Natural killer cell (primary cell): Measurements from ENCODE around the gene PIK3R1. TPM values are rescaled to one million over a fixed set of nuclear protein-coding genes. Genes with fewer than 3 reads are reported as not detected.

ENCODE experiments used
- ATAC-seq, 3 donors: fragments of 150-1000 bp in 2 of 3; fragments of 200-7000 bp in 1 of 3; cut with Tn5 transposase; 1 replicate in 1 of 3; 2 replicates in 2 of 3; pipeline ENCODE4 v1.10.0; 2021; ENCODE audit warnings: mild to moderate bottlenecking in 2 of 3, moderate library complexity in 2 of 3
- DNase-seq, 2 donors: peaks; one replicate each; pipeline versions ENCODE4 v3.0.0 to v3.0.0-alpha.2; 2013 to 2021; ENCODE audit warnings: mixed read lengths in 1 of 2
- H3K27ac ChIP-seq: one replicate; pipeline ENCODE4 v1.5.1; 2013; ENCODE audit warnings: mild to moderate bottlenecking, low read length
- H3K27me3 ChIP-seq: one replicate; pipeline ENCODE4 v1.6.1; 2013; ENCODE audit warnings: low read length; ENCODE audit not compliant: control insufficient read depth, insufficient read depth
- H3K36me3 ChIP-seq: one replicate; pipeline ENCODE4 v1.6.1; 2013; ENCODE audit warnings: low read length; ENCODE audit not compliant: control insufficient read depth, insufficient read depth
- H3K4me1 ChIP-seq: one replicate; pipeline ENCODE4 v1.6.1; 2013; ENCODE audit warnings: low read length; ENCODE audit not compliant: control insufficient read depth, insufficient read depth
- H3K4me3 ChIP-seq: one replicate; pipeline ENCODE4 v1.5.1; 2013; ENCODE audit warnings: low read length
- H3K9me3 ChIP-seq: one replicate; pipeline ENCODE4 v1.6.1; 2013; ENCODE audit warnings: low read length; ENCODE audit not compliant: control insufficient read depth, insufficient read depth
- H3K27ac Mint-ChIP-seq, 2 donors: one replicate each; pipeline ENCODE4 v1.8.0; 2022; ENCODE audit warnings: mild to moderate bottlenecking in 2 of 2, mixed read lengths in 2 of 2, moderate library complexity in 1 of 2
- H3K27me3 Mint-ChIP-seq, 2 donors: one replicate each; pipeline ENCODE4 v1.8.0; 2022; ENCODE audit warnings: low read depth in 2 of 2, mixed read lengths in 2 of 2
- H3K36me3 Mint-ChIP-seq: one replicate; pipeline ENCODE4 v1.8.0; 2022; ENCODE audit warnings: mixed read lengths
- H3K4me1 Mint-ChIP-seq, 2 donors: one replicate each; pipeline ENCODE4 v1.8.0; 2022; ENCODE audit warnings: mixed read lengths in 2 of 2
- H3K4me3 Mint-ChIP-seq: one replicate; pipeline ENCODE4 v1.8.0; 2022; ENCODE audit warnings: mild to moderate bottlenecking, moderate library complexity, mixed read lengths
- H3K9me3 Mint-ChIP-seq, 2 donors: one replicate each; pipeline ENCODE4 v1.8.0; 2022; ENCODE audit warnings: mixed read lengths in 2 of 2
- CTCF ChIP-seq: fragments of 200-600 bp; IDR thresholded peaks from one replicate; pipeline ENCODE4 v1.8.0; 2022; ENCODE audit warnings: antibody characterized with exemption
- WGBS: methylation state at CpG from one replicate; pipeline ENCODE4 v1.1.7; 2013; ENCODE audit warnings: missing lambda C conversion rate; ENCODE audit not compliant: insufficient coverage; 5-methylcytosine and 5-hydroxymethylcytosine counted together
- intact Hi-C: fragments of 100-400 bp; cut with micrococcal nuclease; formaldehyde crosslinking; loops from one replicate; pipeline ENCODE4 v1.14.2; 2022
- total RNA-seq, 4 donors: library from RNA; stranded (reverse); fragments of 120-200 nt in 1 of 4; gene quantifications; one replicate each; pipeline versions ENCODE4 v1.2.3 to v1.2.4, GENCODE V29; 2013 to 2022

The PIK3R1 gene
- total RNA-seq, 3 donors from 2014 or later (not counting 1 experiment from before 2014, with no cell fraction given), result 307 to 365 (median 313) TPM

GRCh38 chr5:68342693-68343092 is 127.1 kb downstream of the PIK3R1 start:
- peaks cover 28 to 33% of the 10 kb centered on the region in 2 donors for H3K4me1 Mint-ChIP-seq
- no peak for DNase-seq
- no peak overlapping the region for H3K4me3 ChIP-seq
- no peak for ATAC-seq
- H3K4me3 Mint-ChIP-seq, result no peak overlapping the region
- no peaks in the 10 kb centered on the region for H3K36me3 ChIP-seq
- H3K27ac ChIP-seq, result no peak overlapping the region
- TF ChIP-seq CTCF, result no peak
- H3K36me3 Mint-ChIP-seq, result no peaks in the 10 kb centered on the region
- H3K27me3 ChIP-seq, result no peaks in the 10 kb centered on the region
- peaks cover 0 to 2% of the 10 kb centered on the region in 2 donors for H3K9me3 Mint-ChIP-seq
- no peaks in the 10 kb centered on the region for H3K9me3 ChIP-seq
- no peaks in the 10 kb centered on the region for H3K27me3 Mint-ChIP-seq
- H3K4me1 ChIP-seq, result peaks cover 24% of the 10 kb centered on the region
- WGBS, result no CpG with 5 or more reads among the region's 1 CpG
- no peak overlapping the region for H3K27ac Mint-ChIP-seq
- intact Hi-C loops, result loop anchor here (10.0 kb wide), 1 partner anchor 58 kb away; no protein-coding TSS in a partner anchor

- ATAC-seq (peak in 2 of 3 donors; percentile 24 to 28), DNase-seq (peak in 1 of 2 donors; percentile 14)
- peaks cover 31 to 36% of the 10 kb centered on the region in 2 donors for H3K4me1 Mint-ChIP-seq
- H3K4me1 ChIP-seq, result peaks cover 24% of the 10 kb centered on the region
- peak overlapping the region in 1 of 2 donors; percentile 79 for H3K27ac Mint-ChIP-seq
- H3K36me3 ChIP-seq, result no peaks in the 10 kb centered on the region
- no peak for TF ChIP-seq CTCF
- H3K27ac ChIP-seq, result no peak overlapping the region
- no peak overlapping the region for H3K4me3 ChIP-seq
- intact Hi-C loops, result loop anchor here (10.0 kb wide), 1 partner anchor 59 kb away; no protein-coding TSS in a partner anchor
- no peaks in the 10 kb centered on the region for H3K36me3 Mint-ChIP-seq
- no peak overlapping the region for H3K4me3 Mint-ChIP-seq
- H3K27me3 ChIP-seq, result no peaks in the 10 kb centered on the region
- peaks cover 0 to 2% of the 10 kb centered on the region in 2 donors for H3K9me3 Mint-ChIP-seq
- WGBS, result 73% methylated on average over 5 of the region's 5 CpGs
- no peaks in the 10 kb centered on the region for H3K9me3 ChIP-seq
- H3K27me3 Mint-ChIP-seq, result no peaks in the 10 kb centered on the region
Observed at GRCh38 chr5:68343421-68343826, 127.9 kb downstream of the PIK3R1 start.

GRCh38 chr5:68344447-68345111 is 129.0 kb downstream of the PIK3R1 start:
- peaks cover 31 to 36% of the 10 kb centered on the region in 2 donors for H3K4me1 Mint-ChIP-seq
- Histone ChIP-seq H3K27ac (peak overlapping the region; percentile 53), H3K4me1 (peaks cover 24% of the 10 kb centered on the region), H3K4me3 (no peak overlapping the region), H3K36me3 (no peaks in the 10 kb centered on the region), H3K27me3 (no peaks in the 10 kb centered on the region), H3K9me3 (no peaks in the 10 kb centered on the region)
- WGBS, result 28% methylated on average over 4 of the region's 4 CpGs
- peak overlapping the region; percentile 2 for H3K4me3 Mint-ChIP-seq
- ATAC-seq (peak; percentile 82 to 89 (median 89)), DNase-seq (peak in 1 of 2 donors; percentile 38)
- no peaks in the 10 kb centered on the region for H3K27me3 Mint-ChIP-seq
- peak overlapping the region; percentile 78 to 79 for H3K27ac Mint-ChIP-seq
- H3K36me3 Mint-ChIP-seq, result no peaks in the 10 kb centered on the region
- intact Hi-C loops, result loop anchor here (2.0 to 10.0 kb wide), 3 partner anchors 38 to 90 kb away; no protein-coding TSS in a partner anchor
- no peak for TF ChIP-seq CTCF
- peaks cover 0 to 2% of the 10 kb centered on the region in 2 donors for H3K9me3 Mint-ChIP-seq
